HepG2 (cell line): ENCODE measurements around the gene CFAP92. TPM values are rescaled to one million over a fixed set of nuclear protein-coding genes. Genes with fewer than 3 reads are reported as not detected.

ENCODE experiments used
- AKNA ChIP-seq: sonication (generic); formaldehyde crosslinking; IDR thresholded peaks from 2 replicates; pipeline ENCODE4 v1.4.0; 2020; ENCODE audit warnings: missing genetic modification reagents, borderline replicate concordance
- CENPT ChIP-seq: sonication (generic); formaldehyde crosslinking; IDR thresholded peaks from 2 replicates; pipeline ENCODE4 v1.8.0; 2022; ENCODE audit warnings: low read depth, mild to moderate bottlenecking, moderate library complexity, missing genetic modification reagents
- DZIP1 ChIP-seq: sonication (generic); formaldehyde crosslinking; IDR thresholded peaks from 2 replicates; pipeline ENCODE4 v1.5.0; 2020; ENCODE audit warnings: mild to moderate bottlenecking, missing genetic modification reagents
- FOXM1 ChIP-seq: sonication (generic); formaldehyde crosslinking; IDR thresholded peaks from 2 replicates; pipeline ENCODE4 v1.5.0; 2020; ENCODE audit warnings: missing genetic modification reagents
- HHEX ChIP-seq: IDR thresholded peaks from 2 replicates; pipeline ENCODE4 v1.6.1; 2016; ENCODE audit warnings: control low read depth
- NR2F6 ChIP-seq, 2 experiments: IDR thresholded peaks; 2 replicates each; pipeline ENCODE4 v1.6.1; 2016; ENCODE audit warnings: antibody characterized with exemption in 1 of 2, mild to moderate bottlenecking in 1 of 2
- NRL ChIP-seq: sonication (generic); formaldehyde crosslinking; IDR thresholded peaks from 2 replicates; pipeline ENCODE4 v1.5.0; 2020; ENCODE audit warnings: missing genetic modification reagents, mild to moderate bottlenecking, moderate library complexity, borderline replicate concordance
- PAWR ChIP-seq: sonication (generic); formaldehyde crosslinking; IDR thresholded peaks from 2 replicates; pipeline ENCODE4 v1.4.0; 2020; ENCODE audit warnings: missing genetic modification reagents, mild to moderate bottlenecking, borderline replicate concordance
- PHF8 ChIP-seq: sonication (generic); formaldehyde crosslinking; IDR thresholded peaks from 2 replicates; pipeline ENCODE4 v1.5.0; 2020; ENCODE audit warnings: missing genetic modification reagents
- RARG ChIP-seq: sonication (generic); formaldehyde crosslinking; IDR thresholded peaks from 2 replicates; pipeline ENCODE4 v1.4.0; 2020; ENCODE audit warnings: low read depth, mild to moderate bottlenecking, missing genetic modification reagents
- RBAK ChIP-seq: sonication (generic); formaldehyde crosslinking; IDR thresholded peaks from 2 replicates; pipeline ENCODE4 v1.5.1; 2020; ENCODE audit warnings: mild to moderate bottlenecking, missing genetic modification reagents
- SATB2 ChIP-seq: sonication (generic); formaldehyde crosslinking; IDR thresholded peaks from 2 replicates; pipeline ENCODE4 v1.5.0; 2020; ENCODE audit warnings: missing genetic modification reagents
- ZNF44 ChIP-seq: sonication (generic); formaldehyde crosslinking; IDR thresholded peaks from 2 replicates; pipeline ENCODE4 v1.5.1; 2020; ENCODE audit warnings: mild to moderate bottlenecking, missing genetic modification reagents
- ZNF546 ChIP-seq: sonication (generic); formaldehyde crosslinking; conservative IDR thresholded peaks from 2 replicates; pipeline ENCODE4 v1.8.1; 2023; ENCODE audit warnings: mild to moderate bottlenecking, missing genetic modification reagents
- ZNF563 ChIP-seq: sonication (generic); formaldehyde crosslinking; IDR thresholded peaks from 2 replicates; pipeline ENCODE4 v1.8.0; 2022; ENCODE audit warnings: mild to moderate bottlenecking, moderate library complexity, missing genetic modification reagents
- ZNF703 ChIP-seq: sonication (generic); formaldehyde crosslinking; IDR thresholded peaks from 2 replicates; pipeline ENCODE4 v1.5.1; 2020; ENCODE audit warnings: missing genetic modification reagents, mild to moderate bottlenecking, moderate library complexity, borderline replicate concordance
- ZSCAN31 ChIP-seq: sonication (generic); formaldehyde crosslinking; IDR thresholded peaks from 2 replicates; pipeline ENCODE4 v1.5.0; 2020; ENCODE audit warnings: low read depth, mild to moderate bottlenecking, missing genetic modification reagents
- polyA plus RNA-seq, 8 experiments: library from polyadenylated mRNA; depleted of rRNA in 3 of 8; stranded (reverse) in 7 of 8; unstranded in 1 of 8; fragments of >200 nt; fragmentation: Illumina TruSeq in 4 of 8; extraction: Trizol in 4 of 8; gene quantifications; 2 replicates each; pipeline versions ENCODE4 v1.2.1 to v1.2.3, GENCODE V29; 2011 to 2016; ENCODE audit warnings: low read depth in 4 of 8, missing spikeins in 1 of 8, mixed read lengths in 1 of 8; ENCODE audit not compliant: insufficient read depth in 1 of 8
- total RNA-seq, 5 experiments: library from RNA; depleted of rRNA; stranded (reverse); fragments of >200 nt; fragmentation: Illumina TruSeq; extraction: Trizol; gene quantifications; 2 replicates each; pipeline ENCODE4 v1.2.3, GENCODE V29; 2016; ENCODE audit warnings: low read depth in 1 of 5

Gene CFAP92
- total and polyA plus RNA-seq, 2 of the 13 experiments (the other 11 are each of a cell fraction or from before 2014, with no cell fraction given) = 0.18 to 0.46 TPM

GRCh38 chr3:128879125-128879969 lies 114.5 kb downstream of the CFAP92 start, which contains the start of gene ACAD9 (continued):
- peak; percentile 82; the same call in 1 of the 2 replicates for TF ChIP-seq SATB2 (CRISPR knock-in tag)
- 0 out of 2 replicates have a peak, but pooled peaks have one; percentile 29 for TF ChIP-seq AKNA
- TF ChIP-seq ZNF563 (CRISPR knock-in tag) = peak; percentile 89; the same call in 1 of the 2 replicates
- no peak for TF ChIP-seq RBAK
- peak; percentile 90 for TF ChIP-seq DZIP1 (CRISPR knock-in tag)
- peak; percentile 46; the same call in 1 of the 2 replicates for TF ChIP-seq ZNF703
- peak; percentile 97; the same call in 1 of the 2 replicates for TF ChIP-seq CENPT
- no peak for TF ChIP-seq HHEX (CRISPR knock-in tag)
- TF ChIP-seq PAWR = no peak
- TF ChIP-seq ZSCAN31 (CRISPR knock-in tag) = peak; percentile 97
- no peak for TF ChIP-seq RARG
- peak; percentile 99 for TF ChIP-seq NRL
- no peak for TF ChIP-seq NR2F6 (IDR thresholded peaks at IDR 0.05)
- TF ChIP-seq NR2F6 (CRISPR knock-in tag; IDR thresholded peaks at IDR 0.05) = peak; percentile 71
- TF ChIP-seq FOXM1 (CRISPR knock-in tag) = 0 out of 2 replicates have a peak, but pooled peaks have one; percentile 73
- peak; percentile 97 for TF ChIP-seq PHF8 (CRISPR knock-in tag)
- TF ChIP-seq ZNF44 (CRISPR knock-in tag) = peak; percentile 94; the same call in 1 of the 2 replicates
- TF ChIP-seq ZNF546 (CRISPR knock-in tag) = peak; percentile 92; the same call in 1 of the 2 replicates
